HG03354 (cell line): ENCODE data around the gene C22orf31.

Experiments
- ATAC-seq: cut with Tn5 transposase; IDR thresholded peaks from one replicate; pipeline ENCODE4 v1.9.1; 2021; ENCODE audit warnings: mild to moderate bottlenecking; ENCODE audit not compliant: unreplicated experiment, poor library complexity, severe bottlenecking

Gene C22orf31

DNA sequence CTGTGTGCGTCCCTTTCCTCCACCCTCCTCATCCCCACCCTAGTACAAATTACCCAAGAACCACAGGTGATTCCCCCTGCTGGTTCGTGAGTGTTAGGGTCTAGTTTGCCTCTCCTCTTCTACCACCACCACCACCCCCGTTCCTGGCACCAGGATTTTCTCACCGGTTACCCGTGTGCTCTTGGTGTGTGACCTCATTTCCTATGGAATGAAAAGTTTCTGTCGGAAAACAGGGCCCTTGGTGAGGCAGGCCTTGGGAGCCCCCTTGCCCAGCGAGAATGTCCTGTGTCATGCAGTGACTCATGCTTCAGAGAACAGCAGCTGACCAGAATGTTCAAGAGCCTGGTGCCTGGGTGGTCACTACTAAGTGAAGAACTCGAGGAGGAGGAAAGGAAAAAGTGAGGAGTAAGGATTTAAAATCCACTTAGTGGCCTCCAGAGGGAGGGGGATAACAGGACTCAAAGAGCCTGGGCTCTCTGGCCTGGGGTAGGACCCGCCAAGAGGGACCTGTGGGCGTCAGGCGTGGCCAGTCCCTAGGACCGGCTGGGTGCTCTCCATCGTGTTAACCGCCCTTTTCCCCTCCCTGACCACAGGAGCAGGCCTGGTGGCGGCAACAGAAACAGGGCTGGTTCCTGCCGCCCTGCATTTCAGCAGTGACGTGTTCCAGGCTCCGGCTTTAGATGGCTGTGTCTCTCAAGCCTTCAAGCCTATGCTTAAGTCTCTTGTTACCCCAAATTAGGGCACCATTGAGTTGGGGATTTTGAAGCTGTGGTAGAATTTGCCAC, 30.2 kb downstream of the C22orf31 start:
- no peak for ATAC-seq

DNA sequence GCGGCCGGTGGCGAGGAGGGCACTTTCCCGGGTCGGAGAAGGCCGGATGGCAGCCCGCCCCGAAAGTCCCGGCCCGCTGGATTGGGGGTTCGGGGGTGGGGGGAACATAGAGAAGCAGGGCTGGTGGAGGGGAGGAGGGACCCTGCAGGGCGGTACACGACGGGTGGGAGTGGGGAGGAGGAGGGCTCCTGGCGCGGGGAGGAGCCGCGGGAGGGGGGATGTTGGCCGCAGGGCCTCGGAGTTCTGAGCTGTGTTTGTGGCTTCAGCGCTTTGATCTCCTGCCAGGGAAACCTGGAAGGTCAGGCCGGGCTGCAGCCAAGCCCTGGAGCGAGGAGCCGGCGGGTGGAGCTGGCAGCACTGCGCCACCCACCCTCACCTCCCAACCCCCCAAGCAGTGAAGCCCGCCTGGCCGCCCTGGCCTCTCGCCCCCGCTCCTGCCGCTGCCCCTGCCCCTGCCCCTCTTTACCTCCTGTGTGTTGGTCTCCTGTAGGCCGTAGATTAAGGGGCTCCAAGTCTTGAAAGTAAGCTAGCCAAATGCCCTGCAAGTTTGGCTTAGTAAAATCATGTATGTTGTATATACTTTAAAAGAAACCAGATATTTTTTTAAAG, 30.9 kb downstream of the C22orf31 start:
- no peak for ATAC-seq

DNA sequence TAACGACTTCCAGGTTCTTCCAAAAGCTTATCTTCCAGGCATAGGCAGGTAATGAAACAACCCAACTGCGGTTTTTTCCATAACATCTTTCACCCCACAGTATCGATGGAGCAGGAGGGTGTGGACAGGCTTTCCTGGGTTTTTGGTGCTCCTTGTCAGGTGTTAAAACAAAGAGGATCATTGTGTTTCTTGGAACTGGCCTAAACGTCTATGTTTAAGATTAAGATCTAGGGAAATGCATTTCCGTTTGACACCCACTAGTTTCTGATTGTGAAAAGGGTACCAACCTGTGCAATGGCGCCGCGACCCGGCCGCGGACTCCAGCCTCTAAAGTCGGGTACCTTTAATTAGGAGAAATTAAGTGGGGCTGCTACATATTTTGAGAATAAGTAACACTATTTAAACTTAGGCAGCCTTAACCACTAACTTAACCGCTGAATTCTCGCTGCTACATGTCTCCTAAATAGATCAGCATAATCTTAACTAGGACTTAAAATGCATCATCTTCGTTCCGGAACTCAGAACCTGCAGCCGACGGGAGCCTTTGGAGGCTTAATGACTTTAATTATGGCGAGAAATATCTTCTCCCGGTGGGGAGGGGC, 31.5 kb downstream of the C22orf31 start:
- ATAC-seq, result no peak

DNA sequence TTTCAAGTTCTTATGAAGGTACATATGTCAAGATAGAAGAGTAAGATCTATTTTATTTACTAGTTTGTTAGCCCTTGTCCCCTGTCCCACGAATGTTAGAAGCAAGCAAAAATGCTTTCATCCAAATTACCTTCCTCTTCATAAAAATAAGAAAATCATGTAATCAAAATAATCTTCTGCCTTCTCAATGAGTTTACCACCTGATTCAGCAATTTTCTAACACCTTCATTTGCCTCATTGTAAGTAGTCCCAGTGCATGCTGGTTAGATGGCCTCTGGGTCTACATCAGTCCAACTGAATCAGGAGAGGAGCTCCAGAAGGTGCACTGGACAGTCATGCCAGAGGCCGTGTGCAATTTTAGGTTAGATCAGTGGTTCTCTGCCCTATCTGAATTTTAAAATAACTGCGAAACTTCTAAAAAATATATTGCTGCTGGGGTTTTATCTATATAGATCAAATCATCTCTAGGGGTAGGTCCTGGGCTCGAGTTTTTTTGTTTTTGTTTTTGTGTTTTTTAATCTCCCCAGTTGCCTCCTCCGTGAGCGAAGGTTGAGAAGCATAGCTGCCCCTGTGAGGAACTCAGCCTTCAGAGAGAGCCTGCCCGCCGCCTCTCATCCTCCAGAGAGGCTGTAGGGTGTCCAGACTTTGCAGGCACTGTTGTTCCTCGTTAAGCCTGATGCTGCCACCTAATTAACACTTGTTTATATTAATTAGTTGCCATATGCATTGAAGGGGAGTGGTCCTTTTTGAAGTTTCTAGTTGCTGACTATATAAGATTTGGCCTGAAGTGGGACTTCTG, 32.2 kb downstream of the C22orf31 start:
- no peak for ATAC-seq

DNA sequence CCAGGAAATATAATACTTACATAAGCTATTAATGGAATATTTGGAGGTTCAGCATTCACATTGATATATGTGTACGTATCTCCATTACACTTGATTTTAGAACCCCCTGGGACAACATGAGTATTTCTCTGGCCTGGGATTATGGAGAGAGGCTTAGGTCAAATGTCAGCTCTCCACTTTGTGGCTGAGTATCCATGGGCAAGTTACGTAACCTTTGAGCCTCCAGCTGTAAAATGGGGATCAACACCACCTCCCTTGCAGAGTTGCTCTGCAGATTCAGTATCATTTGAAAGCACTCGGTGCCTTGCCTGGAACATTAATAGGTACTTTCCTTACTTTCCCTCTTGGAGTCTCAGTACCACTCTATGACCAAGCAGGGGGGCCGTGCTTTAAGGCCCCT, 33.2 kb downstream of the C22orf31 start:
- ATAC-seq, result no peak

DNA sequence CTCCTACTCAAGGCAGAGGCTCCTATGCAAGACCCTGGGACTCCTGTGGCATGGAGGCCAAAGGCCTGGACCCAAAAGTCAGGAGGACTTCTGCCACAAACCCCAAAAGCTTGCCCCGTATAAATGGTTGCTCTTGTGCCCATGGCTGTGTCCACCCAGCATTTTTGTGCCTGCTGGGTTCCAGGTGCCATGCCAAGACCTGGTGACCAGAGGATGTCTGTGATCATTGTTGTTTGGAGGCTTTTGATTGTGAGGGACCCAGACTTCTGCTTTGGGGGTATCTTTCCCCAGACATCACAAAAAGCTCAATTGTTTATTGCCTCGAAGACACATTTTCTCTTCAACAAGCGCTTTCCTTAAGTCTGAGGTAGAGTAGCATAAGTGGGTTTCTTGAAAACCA, 35.1 kb downstream of the C22orf31 start:
- no peak for ATAC-seq

DNA sequence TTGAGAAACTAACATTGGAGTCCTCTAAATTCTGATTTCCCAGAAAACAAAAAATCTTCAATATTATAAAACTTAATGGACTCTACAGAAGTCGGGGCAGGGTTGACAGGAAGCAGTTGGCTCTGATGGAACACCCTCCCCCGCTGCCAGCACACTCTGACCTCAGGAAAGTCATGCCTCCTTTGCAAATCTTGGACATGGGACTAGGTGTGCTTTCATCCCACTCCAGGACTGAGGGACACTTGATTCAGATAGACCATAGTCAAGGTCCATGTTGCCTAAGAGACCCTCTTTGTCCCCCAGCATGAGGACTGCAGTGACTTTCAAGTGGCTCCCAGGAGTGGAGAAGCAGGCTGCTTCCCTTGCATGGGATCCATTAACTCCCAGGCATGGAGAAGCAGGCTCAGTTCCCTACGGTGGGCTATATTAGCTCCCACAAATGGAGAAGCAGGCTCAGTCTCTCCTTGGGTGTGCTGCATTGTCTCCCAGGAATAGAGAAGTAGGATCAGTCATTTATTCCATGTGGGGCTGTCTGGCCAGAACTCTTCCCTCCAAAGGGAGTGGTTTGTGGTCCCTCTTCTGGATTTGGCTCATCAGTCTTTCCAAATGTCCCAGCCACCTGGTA, 38.3 kb downstream of the C22orf31 start:
- ATAC-seq, result no peak

DNA sequence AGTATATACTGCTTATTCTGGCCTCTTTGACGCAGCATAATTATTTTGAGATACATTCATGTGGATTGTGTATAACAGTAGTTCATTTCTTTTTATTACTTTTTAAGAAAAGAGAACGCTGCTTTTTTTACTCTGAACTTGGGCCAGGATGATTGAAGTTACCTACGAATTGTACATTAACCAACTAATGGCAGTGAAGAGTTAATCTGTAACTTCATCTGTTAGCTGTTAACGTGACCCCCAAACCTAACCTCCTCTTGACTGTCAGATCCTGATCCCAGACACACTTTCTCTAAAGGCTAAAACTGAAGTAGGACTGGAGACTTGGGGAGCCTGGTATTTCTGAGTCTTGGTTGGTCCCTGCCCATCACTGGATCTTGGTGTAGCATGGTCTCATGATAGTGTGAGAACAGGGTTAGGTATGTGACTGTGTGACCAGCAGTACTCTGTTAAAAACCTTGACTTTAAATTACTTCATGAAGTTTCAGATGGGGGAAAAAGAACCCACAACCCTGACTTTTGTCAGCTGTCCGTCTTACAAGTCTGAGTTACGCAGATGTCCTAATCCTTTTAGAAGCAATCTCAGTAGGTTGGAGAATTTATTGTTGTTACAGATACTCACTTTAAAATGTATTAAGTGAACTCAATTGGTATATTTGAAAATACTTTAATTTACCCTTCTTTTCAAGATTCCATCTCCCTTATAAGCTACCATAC, 39.4 kb downstream of the C22orf31 start:
- no peak for ATAC-seq

DNA sequence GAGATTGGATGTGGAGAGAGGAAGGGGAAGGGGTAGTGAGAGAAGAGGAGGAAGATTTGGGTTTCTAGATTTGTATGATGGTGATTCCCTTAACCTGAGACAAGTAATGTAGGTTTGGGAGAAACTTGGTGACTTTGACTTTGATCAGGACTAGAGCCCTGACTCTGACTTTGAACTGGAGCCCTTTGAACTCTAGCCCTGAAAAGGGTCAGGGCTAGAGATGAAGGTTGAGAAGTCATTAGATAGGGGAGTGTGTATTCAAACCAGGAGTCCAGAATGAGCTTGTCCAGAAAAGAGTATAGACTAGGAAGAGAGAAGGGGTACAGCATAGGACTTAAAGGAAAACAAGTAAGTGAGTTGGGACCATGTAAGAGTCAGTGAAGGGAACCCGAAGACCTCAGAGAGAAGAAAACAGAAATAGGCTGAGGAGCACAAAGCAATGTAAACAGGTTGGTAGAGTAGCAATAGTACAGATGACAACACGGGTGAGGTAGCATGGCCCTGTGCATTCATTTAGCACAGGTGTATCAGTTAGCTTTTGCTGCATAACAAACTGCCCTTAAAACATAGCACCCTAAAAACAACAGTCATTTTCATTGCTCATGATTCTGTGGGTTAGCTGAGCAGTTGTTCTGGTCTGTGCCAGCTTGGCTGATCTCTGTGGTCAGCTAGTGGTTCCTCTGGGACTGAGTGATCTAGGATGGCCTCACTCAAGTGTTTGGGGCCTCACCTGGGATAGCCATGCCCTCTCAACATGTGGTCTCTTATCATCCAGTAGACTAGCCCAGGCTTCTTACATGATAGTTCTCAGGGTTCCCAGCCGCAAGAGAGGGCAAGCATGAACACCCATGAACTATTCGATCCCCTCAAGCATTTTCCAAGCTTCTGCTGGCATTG, 43.1 kb downstream of the C22orf31 start:
- ATAC-seq, result no peak

DNA sequence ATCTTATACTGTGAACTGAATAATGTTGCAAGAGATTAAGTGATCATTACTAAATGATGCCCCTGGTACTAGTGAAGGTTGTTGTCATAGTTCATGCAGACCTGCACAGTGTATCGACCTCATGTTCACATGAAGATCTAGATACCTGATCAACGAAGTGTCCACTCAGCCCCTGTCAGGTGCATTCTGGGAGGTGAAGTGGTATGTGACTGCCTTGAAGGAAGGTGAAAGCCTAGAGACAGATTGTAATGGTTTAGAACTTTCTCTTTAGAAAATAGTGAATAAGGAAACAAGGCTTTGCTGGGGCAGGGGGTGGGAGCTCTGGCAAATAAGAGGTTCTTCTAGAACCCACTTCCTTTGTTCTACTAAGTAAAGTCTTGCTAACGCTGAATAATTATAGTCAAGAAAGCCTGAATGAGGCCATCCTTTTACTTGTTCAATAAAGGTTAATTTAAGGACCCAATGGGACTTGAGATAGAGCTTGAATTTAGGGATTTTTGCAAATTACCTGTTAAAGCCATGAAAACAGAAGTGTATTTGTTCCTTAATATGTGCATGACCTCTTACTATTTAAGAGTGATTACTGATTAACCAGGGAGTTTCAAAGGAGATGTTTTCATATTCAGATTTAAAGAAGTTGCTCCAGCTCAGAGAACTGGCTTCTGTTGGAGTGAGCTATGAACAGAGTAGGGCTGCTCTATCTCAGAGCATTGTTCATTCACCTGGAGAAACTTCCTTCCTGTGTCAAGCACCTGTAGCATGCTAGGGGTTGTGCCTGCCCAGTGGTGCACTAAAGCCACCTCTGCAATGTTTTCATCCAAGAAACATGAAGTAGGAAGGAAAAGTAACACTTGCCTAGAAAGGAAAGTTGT, 45.3 kb downstream of the C22orf31 start:
- no peak for ATAC-seq

DNA sequence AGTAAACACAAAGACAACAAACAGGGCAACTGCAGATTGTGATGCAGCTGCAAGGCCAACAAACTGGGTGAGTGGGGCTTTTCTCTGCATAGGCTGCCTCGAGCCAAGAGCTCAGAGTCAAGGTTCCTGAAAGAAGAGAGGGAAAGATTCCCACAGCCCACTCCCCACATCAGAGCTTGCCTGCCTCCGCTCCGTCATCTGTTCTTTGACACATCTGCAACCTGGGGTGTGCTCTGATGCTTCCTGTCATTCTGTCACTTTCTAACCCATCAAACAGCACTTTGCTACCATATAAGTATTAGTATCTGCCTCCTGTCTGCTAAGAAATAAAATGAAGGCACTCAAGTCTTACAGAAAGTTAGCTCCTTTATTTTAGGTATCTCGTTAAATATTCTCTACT, 46.9 kb downstream of the C22orf31 start:
- no peak for ATAC-seq

DNA sequence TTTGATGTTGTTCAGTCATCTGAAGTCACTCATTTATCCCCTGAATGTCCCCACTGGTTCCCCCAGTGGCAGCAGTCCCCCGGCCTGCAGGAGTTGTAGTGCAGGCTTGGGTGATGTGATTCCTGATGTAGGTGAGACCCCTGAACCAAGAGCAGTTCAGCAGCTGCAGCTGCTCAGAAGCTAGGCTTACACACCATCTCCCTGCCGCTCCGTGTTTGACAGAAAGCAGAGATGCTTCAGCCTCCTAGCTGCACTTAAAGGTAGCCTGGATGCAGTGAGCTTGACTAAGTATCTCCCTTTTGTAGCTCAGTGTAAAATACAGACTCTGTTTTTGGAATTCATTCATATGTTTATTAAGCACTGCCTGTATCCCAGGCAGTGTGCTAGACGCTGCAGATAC, 47.3 kb downstream of the C22orf31 start:
- ATAC-seq, result no peak

DNA sequence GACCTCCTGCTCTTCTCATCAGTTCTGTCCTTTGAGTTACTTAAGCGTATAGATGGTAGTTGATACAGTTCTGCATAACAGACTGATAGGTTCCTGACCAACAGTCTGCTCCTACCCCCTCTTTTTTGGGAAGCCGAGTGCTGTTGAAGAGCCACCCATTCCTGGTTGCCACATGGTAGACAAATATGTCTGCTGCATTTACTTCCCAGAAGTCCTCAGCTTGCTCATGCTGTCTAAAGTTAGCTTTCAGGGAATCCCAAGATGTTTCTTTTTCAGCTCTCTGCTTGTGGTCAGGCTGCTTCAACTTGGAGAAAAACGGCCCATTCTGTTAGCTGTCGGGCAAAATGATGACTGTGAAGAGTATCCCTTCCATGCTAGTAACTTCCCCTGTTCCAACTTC, 48.7 kb downstream of the C22orf31 start:
- no peak for ATAC-seq

DNA sequence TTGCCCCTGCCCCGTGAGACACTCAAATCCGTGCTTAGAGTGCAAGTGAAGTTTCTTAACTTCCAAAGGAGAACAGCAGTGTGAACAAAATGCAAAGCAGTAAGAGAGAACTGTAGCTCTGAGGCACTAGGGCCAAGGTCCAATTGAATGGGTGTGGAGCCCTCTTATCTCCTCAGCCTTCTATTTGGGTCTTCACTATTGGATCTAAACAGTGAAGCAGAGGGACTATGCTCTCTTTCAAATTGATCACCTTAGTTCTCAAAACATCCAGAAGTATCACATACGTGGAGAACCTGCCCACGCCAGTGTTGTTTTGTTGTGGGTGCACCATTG, 49.6 kb downstream of the C22orf31 start:
- ATAC-seq, result no peak

DNA sequence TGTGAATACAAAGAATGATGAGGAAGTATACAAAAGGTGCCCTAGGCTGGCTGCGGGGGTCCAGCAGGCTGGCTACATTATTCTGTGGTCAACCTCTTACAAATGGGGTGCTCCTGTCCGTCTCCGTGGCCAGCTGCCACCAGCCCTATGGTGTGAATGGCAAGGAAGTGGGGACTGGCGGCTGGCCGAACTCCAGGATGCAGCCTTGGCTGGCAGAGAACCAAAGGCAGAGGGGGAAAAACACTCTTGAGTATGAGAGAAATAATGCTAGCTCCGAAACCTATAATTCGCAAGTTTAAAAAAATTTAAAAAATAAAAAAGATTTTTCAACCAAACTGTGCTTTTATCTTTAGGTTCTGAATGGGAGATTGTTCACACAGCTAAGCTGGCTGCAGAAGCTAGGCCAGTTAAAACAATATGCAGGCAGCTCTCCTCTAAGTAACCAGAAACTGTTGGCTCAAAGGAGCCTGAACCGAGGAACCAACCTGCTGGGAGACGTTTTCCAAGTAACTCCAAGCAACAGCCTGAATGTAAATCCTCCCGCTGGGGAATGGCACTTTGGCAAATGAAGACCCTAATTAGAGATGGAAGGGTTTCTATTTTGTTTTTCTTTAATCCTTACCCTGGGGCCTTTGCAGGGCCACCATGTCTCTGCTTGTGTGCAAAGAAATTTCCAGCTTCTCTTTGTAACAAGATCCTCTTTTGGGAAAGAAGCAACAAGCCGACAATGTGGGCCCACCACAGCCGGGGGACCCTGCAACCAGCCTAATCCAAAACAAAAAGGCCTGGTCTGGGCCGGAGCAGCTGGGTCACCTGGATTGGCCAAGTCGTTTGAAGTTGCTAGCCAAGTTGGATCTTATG, 50.2 kb downstream of the C22orf31 start:
- ATAC-seq, result no peak

DNA sequence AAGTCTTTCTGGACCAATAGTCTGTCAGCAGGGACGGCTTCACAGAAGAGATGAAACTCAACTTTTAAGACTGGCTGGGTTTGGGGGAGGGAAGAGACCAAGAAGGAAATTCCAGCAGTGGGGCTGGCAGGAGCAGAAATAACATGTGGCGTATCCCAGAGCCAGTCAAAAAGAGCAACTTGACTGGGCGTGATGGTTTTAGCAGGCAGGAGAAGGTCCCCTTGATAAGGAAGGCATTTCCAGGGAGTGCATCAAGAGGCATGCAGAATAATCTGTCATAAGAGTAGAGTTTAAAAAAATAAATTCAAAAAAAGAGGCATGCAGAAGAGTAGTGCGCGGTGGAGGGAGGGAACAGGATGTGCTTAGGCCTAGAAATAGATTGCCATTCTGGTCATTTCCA, 52.5 kb downstream of the C22orf31 start:
- ATAC-seq, result no peak
